Putamen (tissue), 1 donor: Measurements from ENCODE around the gene SLC37A3.

Experiments
- DNase-seq: peaks from one replicate; pipeline ENCODE4 v3.0.0-alpha.2; 2016; ENCODE audit warnings: low spot score

The SLC37A3 gene

GRCh38 chr7:140402178-140402835 is 4.0 kb upstream of the SLC37A3 start:
- DNase-seq, result no peak

GRCh38 chr7:140400381-140400780 is 2.1 kb upstream of the SLC37A3 start:
- DNase-seq, result no peak

GRCh38 chr7:140398821-140399220 is 491 bp upstream of the SLC37A3 start:
- no peak for DNase-seq

DNA sequence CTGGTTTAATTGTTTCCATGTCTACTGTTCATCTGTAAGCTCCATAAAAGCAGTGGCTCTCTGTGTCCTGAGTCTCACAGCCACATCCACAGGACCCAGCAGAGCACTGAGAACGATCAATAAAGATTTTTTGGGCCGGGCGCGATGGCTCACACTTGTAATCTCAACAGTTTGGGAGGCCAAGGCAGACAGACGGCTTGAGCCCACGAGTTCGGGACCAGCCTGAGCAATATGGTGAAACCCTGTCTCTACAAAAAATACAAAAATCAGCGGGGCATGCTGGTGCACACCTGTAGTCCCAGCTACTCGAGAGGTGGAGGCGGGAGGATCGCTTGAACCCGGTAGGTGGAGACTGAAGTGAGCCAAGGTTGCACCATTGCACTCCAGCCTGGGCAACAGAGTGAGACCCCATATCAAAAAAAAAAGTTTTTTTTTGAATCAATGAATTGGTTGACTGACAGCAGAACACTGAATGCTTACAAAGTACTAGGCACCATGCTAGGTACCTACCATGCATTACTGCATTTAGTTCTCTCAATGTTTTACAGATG is 4.5 kb downstream of the SLC37A3 start:
- DNase-seq, result no peak

DNA sequence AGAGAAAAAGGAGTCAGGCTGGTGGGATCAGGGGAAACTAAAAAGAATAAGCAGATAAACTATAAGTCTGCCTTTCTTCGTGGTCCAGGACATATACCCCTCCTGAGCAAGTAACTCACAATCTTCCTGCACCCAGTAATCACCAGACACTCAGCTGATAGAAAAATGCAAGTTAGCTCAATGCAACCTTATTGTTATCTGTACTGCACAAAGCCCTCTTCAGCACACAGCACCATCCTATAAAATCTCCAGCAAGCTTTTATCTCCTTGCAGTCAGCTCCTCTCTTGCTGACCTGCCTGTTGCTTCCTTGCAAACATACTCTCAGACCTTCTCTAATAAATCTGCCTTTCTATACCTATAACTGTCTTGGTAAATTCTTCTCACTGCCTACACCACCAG is 6.7 kb downstream of the SLC37A3 start:
- DNase-seq, result no peak

GRCh38 chr7:140390466-140391190 is 7.7 kb downstream of the SLC37A3 start:
- DNase-seq, result no peak

GRCh38 chr7:140390034-140390433 is 8.3 kb downstream of the SLC37A3 start:
- DNase-seq, result no peak

- no peak for DNase-seq
Observed at GRCh38 chr7:140389445-140389844, 8.9 kb downstream of the SLC37A3 start.

DNA sequence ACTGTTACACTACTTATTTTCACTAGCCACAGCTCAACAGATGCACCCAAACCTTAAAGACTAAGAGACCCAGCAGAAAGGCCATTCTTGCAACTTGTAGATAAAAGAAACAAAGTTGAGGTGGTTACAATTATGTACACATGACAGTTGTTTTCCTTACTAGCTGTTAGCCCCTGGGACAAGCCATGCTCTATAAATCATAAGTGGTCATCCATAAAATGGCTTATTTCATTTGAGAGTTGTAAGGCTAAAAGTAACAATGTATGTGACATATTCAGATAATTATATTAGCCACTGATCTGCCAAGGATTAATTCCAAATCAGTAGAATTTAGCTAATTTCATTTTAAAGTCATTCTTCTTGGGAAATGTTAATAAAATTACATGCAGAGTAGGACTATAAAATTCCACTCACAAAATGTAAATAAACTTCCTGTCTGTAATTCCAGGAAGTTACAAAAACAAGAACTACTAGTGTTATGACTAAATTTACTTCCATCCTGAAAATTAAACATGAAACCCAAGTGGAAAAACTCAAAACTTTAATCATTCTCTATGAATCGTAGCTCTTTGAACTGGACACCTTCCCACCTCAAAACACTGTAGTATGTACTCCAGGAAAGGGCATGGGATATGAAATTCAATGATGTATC is 13.3 kb downstream of the SLC37A3 start:
- DNase-seq, result no peak

GRCh38 chr7:140383954-140384713 is 14.2 kb downstream of the SLC37A3 start:
- DNase-seq, result no peak

DNA sequence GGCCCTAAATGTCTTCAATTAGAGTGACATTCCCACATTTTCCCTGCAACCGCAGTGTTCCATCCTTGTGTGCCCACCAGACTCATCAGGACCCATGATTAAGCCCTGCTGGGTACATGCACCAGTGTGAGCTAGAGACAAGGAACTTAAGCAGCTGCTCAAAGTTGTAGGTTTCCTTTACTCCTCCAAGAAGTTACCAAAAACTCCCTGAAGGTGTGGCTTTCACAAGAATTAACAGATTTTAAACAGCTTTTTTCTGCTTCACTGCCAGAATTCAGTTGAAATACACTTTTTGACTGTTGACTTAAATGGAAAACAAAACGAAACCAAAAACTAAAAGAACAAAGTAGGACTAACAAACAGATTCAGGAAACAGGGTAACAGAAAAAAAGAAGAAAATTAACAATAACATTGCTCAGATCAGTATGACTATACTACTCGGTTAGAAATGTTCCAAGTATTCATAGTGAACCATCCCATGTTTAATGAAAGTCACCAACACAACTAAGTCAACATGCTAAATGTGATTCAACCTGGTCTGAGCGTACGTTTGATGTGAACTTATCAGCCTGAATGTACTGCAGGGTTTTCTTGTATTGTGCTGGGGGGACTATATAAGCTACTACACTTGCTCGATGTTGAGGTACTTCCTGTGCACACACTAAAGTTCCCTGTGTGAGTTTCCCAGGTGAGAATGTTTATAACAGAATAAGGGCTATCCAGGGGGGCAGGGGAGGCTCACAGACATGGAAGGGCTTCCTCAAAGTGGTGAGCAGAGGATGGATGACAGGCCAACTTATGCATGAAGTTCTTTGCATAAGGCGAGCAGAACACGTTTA is 22.2 kb downstream of the SLC37A3 start:
- no peak for DNase-seq

- DNase-seq, result no peak
Observed at GRCh38 chr7:140375323-140375722, 23.0 kb downstream of the SLC37A3 start.

DNA sequence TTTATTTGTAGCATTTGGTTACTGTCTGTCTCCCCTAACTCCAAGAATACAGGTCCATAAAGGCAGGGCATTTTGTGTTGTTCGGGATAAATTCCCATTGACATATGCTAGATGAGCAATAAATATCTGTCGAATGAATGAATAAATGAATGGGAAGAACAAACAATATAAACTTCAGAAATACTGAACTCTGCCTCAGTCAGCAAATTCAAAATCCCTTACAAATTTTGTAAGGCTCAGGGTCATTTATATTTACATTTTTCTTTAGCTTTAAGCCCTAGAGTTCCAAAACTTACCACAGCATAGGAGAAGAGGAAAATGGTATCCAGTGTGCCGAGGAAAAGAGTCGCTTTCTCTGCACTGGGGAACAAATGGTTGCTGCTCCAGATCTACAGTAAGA is 29.0 kb downstream of the SLC37A3 start:
- no peak for DNase-seq

DNA sequence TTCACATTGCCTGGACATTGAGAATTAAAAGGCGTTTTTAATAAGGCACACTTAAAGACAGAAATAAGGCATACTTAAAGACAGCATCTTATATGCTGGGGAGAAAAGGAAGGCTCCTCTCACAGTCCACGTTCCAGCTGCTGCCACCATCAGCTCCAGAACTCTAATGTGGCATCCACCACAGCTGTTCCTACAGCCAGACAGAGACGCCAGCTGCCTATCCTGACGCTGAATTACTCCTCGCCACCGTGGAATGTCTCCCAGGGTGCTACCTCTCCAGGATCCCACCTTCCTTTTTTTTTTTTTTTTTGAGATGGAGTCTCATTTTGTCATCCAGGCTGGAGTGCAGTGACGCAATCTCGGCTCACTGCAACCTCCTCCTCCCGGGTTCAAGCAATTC is 30.8 kb downstream of the SLC37A3 start:
- no peak for DNase-seq

- no peak for DNase-seq
Observed at GRCh38 chr7:140364819-140365218, 33.5 kb downstream of the SLC37A3 start.

DNA sequence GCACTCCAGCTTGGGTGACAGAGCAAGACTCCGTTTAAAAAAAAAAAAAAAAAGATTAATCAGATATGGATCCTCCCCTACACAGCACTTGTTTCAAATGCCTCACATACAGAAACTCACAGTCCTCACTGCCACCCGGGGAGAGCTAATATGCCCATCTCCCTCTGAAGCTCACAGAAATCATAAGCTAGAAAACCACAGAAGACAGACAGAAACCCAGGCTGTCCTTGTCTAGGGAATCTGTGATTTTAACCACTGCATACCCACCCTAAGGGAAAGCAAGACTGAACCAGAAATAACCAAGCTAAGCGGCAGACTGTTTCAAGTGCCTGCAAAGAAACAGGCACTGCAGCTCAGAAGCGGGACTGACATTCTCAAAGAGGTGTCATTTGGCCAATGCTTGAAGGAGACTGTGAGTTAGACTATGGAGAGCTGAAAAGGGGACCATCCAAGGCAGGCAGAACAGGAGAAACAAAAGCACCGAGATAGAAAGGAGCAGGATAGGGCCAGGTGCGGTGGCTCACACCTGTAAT is 37.6 kb downstream of the SLC37A3 start:
- DNase-seq, result no peak

- DNase-seq, result no peak
Observed at GRCh38 chr7:140358412-140359051, 39.8 kb downstream of the SLC37A3 start.

- no peak for DNase-seq
Observed at GRCh38 chr7:140358024-140358411, 40.3 kb downstream of the SLC37A3 start.

- no peak for DNase-seq
Observed at GRCh38 chr7:140350056-140350455, 48.3 kb downstream of the SLC37A3 start.

- DNase-seq, result no peak
Observed at GRCh38 chr7:140349144-140349771, 49.1 kb downstream of the SLC37A3 start.
